NCI-H1930 (cell line): ENCODE measurements around the gene CALM3.
A peak's percentile ranks its signal among the peaks of the same experiment; 100 is the strongest.
"Not testable (repeated sequence)": the region's sequence is repeated elsewhere in the genome, so short reads cannot be mapped to it uniquely, and the experiment has no call there.

Experiments used
- DNase-seq, 2 experiments: peaks; one replicate each; lab custom pipeline; 2025; lab: John Stamatoyannopoulos, UW

The CALM3 gene

DNA sequence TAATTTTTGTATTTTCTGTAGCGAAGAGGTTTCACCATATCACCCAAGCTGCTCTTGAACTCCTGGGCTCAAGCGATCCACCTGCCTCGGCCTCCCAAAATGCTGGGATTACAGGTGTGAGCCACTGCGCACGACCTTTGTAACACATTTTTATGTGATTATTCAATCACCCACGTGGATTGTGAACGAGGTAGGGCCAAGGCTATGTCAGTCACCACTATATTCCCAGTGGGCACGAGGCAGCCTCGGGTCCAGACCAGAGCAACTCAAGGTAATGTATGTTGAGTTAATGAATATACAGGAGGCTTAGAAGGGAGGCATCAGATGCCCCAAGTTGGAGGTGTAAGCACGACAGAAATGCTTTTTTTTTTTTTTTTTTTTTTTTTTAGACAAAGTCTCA is 14.8 kb downstream of the CALM3 start:
- no peak for DNase-seq

DNA sequence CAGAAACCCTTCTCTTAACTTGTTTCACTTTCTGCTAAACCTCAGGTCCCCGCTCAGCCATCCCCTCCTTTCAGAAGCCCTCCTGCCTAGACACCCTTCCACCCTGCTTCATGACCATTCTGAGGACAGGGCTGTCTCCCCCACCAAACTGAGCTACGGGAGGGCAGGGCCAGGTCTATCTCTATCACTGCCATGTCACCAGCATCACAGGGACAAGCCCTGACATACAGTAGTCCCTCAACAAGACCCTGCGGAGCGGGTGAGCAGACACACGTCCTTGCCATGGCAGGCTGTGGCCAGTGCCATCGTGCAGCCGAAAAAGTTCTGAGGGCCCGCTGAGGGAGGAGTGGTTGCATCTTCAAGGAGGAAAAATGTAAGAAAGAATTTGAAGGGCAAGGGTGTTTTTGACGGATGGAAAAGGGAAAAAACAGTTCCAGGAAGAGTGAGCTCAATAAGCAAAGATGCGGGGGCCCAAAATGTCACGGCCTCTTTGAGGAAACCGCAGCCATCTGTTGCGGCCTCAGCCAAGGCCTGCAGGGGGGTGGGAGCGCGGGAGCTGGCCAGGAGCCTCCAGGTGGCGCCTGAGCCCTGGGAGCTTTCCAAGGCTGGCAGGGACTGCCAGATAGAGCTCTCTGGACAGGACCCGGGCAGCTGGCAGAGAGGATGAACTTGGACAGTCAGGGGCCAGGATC is 15.6 kb downstream of the CALM3 start:
- peak; percentile 57 to 64 for DNase-seq

- DNase-seq: no peak
Measured at GRCh38 chr19:46617601-46618000, 16.5 kb downstream of the CALM3 start.

DNA sequence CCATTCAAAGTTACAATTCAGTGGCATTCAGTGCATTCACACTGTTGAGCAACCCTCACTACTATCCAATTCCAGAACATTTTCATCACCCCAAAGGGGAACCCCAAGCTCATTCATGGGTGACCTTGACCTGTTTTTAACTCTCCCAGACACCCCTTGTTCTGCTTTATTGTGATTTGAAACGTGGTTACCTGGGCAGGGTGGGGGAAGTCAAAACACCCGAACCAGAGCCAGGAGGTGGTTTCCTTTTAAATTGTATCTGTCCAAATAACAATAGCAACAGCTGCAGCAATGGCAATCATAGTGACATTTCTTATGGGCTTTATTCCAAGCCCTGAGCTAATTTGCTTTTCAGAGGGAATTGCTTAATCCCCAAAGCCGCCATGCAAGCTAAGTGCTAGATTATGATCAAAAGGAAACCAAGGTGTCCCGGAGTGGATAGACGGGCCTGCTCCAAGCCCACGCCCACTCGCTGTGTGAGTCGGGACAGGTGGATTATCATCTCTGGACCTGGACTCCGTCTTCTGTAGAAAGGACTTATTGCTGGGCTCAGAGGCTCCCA is 17.6 kb downstream of the CALM3 start:
- DNase-seq: no peak

DNA sequence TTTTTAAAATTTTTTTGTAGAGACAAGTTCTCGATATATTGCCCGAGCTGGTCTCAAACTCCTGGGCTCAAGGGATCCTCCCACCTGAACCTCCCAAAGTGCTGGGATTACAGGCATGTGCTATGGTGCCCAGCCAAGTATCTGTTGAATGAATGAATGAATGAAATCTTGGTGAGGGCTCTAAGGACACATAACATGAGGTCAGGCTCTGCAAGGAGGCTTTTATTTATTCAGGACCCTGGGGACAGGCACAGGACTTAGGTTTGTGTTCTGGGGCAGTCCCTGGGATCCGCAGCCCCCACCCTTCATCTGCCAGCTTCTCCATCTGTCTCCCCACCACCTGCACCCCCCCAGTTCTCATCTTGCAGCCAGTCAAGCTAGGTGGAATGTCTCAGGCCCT is 19.1 kb downstream of the CALM3 start:
- no peak for DNase-seq

GRCh38 chr19:46620716-46621115 is 19.6 kb downstream of the CALM3 start:
- no peak for DNase-seq

GRCh38 chr19:46621191-46622117 is 20.3 kb downstream of the CALM3 start:
- DNase-seq: no peak

- DNase-seq: no peak
Measured at GRCh38 chr19:46622118-46622446, 21.0 kb downstream of the CALM3 start.

DNA sequence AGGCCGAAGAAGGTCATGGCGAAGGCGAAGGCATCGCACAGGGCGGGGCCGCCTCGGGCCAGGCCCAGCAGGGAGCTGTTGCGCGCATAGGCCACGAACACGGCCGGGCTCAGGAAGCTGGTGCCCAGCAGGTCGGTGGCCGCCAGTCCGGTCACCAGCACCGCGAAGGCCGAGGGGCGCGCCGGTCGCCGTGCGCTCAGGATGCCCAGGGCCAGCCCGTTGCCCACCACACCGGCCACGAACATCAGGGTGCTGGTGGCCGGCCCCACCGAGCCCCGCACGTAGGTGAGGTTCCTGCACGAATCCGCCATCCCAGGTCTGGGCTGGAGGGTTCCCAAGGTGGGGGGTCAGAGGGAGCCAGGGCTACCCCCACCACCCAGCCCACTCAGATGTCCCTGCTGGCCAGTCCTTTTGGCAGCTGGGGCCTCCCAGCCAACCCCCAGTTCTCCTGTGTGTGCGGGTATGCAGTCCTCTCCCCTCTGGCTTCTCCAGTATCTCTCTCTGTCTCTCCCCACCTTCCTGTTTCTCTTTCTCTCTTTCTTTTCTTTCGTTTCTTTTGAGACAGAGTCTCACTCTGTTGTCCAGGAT is 22.9 kb downstream of the CALM3 start:
- DNase-seq: no peak

DNA sequence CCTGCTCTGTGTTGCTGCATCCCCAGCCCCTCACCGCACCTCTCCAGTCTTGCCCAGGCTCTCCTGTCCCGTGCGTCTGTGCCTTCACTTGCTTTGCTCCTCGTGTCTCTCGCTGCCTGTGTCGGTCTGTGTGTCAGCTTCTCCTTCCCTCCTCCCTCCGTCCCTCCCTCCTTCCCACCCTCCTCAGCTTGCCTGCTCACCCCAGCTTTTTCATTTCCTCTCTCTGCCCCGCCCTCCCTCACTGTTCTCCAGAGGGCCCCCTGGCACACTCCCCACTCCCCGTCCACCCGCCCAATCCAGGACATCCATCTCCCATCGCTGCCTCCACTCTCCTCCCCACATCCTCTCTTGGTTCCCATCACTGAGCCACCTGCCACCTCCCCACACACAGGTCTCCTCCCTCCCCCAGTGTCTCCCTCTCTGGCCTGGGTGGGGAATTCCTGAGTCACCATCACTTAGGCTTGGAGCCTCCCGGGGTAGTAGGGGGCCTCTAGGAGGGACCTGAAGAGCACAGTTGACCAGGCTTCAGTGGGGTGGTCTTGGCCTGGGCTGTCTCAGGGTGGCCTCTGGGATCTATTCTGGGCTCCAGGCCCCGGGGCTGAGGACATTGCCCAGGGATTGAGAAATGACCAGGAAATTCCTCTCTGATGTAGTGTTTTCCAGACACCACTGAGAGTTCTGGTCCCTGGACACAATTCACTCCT is 24.0 kb downstream of the CALM3 start, which contains the start of gene PTGIR:
TSS of gene PTGIR (minus strand) at position 132 of the 704 bp plus-strand sequence. CDS start 864 bp downstream, outside the sequence.
- no peak for DNase-seq

DNA sequence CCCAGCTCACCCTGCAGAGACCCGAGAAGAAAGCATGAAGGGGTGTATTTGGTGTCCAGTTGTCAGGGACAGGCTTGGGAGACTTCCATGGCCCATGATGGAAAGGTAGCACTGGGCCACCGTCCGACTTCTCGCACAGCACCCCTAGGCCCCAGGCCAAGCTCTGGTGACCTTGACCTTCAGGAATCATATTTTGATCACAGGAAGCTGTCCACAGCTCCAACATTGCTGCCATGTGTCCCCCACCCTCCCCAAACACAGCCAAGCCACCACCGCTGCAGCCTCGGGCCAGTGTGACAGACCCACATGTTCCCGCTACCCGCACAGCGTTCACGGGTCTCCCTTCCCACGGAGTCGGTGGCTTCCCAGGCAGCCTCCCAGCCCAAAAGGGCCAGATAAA is 24.6 kb downstream of the CALM3 start:
- no peak for DNase-seq

DNA sequence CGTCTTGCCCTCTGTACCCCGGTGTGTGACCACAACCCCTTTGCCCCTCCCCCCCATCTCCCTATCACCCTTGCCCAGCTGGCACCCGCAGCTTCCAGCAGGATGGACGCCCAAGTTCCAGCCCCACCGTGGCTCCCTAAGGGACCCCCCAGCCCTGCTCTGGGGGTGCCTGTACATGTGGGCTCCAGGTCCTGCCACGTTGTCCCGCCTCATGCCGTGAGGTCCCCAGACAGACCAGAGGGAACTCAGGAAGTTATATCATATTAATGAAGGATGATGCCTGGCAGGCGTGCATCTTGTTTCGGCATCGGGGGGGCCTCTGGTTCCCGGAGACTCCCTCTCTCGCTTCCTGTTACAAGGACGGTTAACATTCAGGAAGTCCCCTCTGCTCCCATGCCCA is 25.3 kb downstream of the CALM3 start:
- no peak for DNase-seq

DNA sequence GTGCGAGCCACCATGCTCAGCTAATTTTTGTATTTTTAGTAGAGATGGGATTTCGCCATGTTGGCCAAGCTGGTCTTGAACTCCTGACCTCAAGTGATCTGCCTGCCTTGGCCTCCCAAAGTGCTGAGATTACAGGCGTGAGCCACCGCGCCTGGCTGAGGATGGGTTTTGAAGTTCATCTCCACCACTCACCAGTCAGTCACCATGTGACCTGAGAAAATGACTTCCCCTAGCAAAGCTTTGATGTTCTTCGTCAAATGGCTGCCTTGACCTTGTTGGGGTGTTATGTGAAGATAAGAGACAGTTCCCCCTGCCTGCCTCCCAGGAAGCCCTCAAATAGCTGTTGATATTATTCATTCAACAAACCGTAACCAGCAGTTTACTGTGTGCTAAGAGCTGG is 27.8 kb downstream of the CALM3 start:
- not testable (repeated sequence) for DNase-seq

- DNase-seq: no peak
Measured at GRCh38 chr19:46629546-46630025, 28.5 kb downstream of the CALM3 start.

- no peak for DNase-seq
Measured at GRCh38 chr19:46630586-46631205, 29.6 kb downstream of the CALM3 start.

DNA sequence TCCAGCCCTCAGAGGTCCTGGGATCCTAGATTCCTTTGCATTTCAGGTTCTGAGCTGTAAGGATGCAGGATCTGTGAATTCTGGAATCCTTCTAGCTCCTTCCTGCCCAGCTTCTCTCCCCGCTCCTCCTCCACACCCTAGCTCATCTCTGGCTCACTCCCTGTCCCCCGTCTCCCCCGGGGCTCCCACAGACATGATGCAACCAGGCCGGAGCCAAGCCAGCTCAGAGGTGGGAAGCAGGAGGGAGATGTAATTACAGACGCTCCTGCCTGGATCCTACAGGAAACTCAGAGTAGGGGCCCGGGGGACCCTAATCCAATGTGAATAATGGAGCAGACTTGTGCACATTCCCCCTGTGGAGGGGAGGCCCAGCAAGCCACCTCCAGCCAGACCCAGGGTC is 30.4 kb downstream of the CALM3 start:
- no peak for DNase-seq

- no peak for DNase-seq
Measured at GRCh38 chr19:46633130-46633529, 32.0 kb downstream of the CALM3 start.

- peak; percentile 55 to 58 for DNase-seq
Measured at GRCh38 chr19:46634045-46634655, 33.0 kb downstream of the CALM3 start.

DNA sequence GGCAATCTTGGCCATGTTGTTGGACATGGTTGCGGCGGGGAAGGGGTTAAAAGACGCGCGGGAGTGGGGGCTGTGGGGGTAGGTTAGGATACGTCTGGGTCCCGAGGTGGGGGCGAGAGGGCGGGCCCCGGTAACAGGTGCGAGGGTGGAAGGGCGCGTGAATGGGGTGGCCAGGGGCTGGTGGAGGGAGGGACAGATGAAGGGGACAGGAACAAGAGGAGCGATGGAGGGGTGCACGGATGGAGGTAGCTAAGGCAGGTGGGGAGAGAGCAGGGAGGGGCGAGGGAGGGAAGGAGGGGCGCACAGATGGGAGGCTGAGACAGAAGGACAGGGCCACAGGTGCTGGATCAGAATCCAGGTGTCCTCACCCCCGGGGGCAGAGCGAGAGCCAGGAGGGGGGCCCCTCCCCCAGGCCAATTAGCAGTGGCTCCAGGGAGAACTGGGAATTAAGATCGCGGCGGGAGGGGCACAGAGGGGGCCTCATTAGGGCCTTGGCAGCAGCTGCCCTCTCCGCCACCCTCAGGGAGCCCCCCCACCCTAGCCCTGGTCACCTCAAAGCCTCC is 33.6 kb downstream of the CALM3 start:
- no peak for DNase-seq

DNA sequence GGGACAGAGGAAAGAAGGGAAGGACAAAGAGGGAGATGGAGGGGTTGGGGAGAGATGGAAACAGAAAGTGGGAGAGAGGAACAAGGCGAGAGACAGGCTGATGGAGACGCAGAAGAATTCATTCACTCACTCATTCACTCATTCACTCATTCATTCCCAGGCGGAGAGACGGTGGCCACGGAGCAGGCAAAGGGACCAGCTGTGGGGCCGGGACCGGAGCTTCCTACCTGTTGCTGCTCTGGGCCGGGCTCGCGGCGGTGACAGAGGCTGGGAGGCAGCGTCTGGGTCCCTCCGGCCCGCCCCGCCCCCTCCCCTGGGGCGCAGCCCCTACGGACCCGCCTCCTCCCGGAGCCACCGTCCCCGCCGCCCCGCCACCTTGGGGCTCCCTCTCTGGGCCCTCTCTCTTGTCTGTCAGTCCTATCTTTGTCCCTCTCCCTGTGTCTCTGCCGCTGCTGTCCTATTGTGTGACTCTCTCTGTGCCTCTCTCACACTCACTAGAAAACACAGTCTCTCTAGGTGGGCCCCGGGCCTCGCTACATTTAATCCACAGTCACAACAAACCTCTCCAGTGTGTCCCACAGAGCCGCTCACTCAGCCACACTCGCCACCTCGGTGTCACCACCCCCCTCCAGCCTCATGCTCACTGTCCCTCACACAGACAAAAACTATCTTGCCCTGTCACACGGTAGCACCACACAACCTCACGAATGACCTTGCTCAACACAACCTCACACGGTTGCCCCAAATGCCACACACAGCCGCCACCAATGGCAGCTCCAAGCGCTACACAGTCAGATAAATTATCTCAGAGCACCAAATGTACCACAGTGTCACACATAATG is 35.0 kb downstream of the CALM3 start, which contains the start of gene GNG8:
TSS of gene GNG8 (minus strand) at position 283 of the 842 bp plus-strand sequence. CDS start 1,520 bp downstream, outside the sequence.
- DNase-seq: no peak
